PFSK-1 (cell line): ENCODE results near the gene FAM117A.

Source experiments
- POLR2AphosphoS5 ChIP-seq: IDR thresholded peaks from 2 replicates; pipeline ENCODE4 v1.6.1; 2012; ENCODE audit warnings: low read depth, mild to moderate bottlenecking, control low read depth, low read length, moderate library complexity
- SIN3A ChIP-seq: IDR thresholded peaks from 2 replicates; pipeline ENCODE4 v1.6.1; 2012; ENCODE audit warnings: mild to moderate bottlenecking, low read length, moderate library complexity, borderline replicate concordance; ENCODE audit not compliant: insufficient read depth

DNA sequence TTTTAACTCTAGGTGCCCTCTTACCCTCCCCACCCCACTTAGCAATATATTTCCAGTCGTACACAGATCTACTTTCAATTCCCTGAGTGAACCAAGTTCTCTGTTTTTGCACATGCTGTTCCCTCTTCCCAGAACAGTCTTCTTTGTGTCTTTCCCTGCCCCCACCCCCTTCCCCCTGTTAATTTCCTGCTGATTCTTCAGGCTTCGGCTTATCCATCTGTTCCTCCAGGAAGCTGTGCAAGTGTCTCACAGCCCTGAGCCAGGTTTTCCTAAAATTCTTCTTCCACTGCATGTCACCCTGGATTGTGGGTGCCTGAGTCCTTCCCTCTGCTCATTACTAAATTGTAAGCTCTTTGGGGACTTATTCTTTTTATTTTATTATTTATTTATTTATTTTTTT lies 73.7 kb downstream of the FAM117A start:
- TF ChIP-seq POLR2AphosphoS5, result no peak
- TF ChIP-seq SIN3A, result no peak
